Measurements from ENCODE around the gene LRP11.
A peak's percentile ranks its signal among the peaks of the same experiment; 100 is the strongest.
"Not testable (repeated sequence)": the region's sequence is repeated elsewhere in the genome, so short reads cannot be mapped to it uniquely, and the experiment has no call there.

Gene LRP11

DNA sequence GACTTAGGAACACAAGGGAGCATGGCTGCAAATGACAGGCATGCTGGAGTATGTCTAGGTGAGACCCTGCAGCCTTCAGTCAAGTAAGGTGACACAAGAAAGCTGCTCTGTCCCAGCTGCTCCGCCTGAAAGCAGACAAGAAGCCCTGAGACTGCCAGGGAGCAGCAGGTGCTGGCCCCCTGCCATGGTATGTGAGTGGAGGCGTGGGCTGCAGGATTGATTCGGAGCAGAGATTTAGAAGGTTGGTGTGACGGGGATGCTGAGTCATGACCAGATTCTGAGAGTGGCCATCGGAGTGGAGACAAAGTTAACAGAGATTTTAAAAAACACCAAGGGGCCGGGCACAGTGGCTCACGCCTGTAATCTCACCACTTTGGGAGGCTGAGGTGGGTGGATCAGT lies 17.8 kb downstream of the LRP11 start:
- peak; percentile 27 for DNase-seq

DNA sequence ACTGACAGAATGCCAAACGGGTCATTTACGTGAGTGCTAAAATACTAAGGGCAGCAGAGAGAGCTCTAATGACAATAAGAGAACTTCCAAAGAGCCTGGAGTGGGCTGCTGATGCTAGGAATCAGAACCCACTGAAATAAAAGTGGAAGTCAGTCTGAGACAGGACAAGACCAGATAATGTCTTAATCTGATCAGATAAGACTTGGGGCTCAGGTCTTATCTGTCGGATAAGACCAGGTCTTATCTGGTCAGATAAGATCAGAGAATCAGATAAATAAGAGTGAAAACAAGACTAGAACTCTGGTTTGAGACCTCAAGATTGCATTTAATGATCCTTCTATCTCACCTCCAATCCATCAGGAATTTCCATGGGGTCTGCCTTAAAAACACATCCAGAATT lies 18.6 kb downstream of the LRP11 start:
- no peak for DNase-seq

DNA sequence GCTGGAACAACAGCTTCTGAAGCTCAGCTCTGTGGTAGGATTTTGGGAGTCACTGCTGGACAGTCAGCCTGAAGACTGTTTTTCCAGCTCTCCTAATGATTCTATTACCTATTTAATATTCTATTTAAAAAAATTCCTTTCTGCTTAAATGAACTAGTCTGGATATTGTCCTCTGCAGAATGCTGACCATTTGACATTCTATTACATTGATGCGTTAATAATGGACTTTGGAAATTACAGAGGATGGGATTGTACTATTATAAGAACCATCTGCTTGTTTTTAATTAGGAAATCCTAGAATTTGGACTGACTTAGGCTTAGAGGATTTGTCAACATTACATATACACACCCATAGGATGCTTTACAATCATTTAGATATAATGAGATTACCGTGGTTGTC lies 19.7 kb downstream of the LRP11 start:
- DNase-seq, result no peak

DNA sequence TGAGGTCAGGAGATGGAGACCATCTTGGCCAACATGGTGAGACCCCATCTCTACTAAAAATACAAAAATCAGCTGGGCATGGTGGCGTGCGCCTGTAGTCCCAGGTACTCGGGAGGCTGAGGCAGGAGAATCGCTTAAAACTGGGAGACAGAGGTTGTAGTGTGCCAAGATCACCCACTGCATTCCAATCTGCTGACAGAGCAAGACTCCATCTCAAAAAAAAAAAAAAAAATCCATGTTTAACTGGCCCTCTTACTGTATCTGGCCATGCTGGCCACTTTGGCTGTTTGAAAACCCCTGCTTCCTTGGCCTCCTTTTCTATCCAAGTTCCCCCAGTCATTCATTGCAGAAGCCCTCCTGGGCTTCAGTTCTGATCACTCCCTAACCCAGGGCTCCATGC lies 20.1 kb downstream of the LRP11 start:
- DNase-seq, result not testable (repeated sequence)

DNA sequence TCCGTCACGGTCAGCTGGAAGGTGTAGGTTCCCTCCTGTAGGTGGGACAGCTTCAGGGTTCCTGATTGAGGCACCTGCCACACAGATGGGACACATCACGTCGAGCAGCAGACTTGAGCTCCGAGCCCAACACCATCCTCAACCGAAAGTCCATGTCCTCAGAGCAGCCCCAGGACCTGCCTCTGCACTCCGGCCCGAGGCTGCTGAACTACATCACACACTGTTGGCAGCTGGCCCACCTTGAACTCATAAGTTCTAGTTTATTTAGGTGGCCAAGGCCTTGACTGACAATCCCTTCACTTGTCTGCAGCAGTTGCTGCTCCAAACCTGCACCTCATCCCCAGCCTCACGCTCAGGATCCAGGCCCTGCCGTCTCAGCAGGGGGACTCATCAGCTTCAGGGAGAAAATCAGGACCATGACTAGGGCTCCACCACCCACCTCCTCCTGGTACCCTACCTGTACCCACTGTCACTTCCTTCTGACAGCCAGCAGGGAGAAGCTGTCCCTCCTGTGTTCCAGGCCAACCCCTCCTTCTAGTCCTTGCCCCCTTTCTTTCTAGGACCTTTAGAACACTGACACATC lies 21.0 kb downstream of the LRP11 start:
- DNase-seq, result no peak

DNA sequence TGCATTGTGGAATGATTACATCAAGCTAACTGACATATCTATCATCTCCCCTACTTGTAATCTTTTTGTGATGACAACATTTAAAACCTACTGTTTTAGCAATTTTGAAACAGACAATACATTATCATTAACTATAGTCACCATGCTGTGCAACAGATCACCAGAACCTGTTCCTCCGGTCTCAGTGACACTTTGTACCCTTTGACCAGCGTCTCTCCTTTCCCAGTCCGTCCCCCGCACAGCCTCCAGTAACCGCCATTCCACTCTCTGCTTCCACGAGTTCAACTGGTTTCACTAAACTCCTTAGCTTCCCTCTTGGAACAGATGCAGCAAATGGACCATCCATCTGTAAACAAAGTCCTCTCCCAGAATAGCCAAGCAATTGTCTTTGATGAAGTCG lies 21.8 kb downstream of the LRP11 start:
- DNase-seq, result no peak

DNA sequence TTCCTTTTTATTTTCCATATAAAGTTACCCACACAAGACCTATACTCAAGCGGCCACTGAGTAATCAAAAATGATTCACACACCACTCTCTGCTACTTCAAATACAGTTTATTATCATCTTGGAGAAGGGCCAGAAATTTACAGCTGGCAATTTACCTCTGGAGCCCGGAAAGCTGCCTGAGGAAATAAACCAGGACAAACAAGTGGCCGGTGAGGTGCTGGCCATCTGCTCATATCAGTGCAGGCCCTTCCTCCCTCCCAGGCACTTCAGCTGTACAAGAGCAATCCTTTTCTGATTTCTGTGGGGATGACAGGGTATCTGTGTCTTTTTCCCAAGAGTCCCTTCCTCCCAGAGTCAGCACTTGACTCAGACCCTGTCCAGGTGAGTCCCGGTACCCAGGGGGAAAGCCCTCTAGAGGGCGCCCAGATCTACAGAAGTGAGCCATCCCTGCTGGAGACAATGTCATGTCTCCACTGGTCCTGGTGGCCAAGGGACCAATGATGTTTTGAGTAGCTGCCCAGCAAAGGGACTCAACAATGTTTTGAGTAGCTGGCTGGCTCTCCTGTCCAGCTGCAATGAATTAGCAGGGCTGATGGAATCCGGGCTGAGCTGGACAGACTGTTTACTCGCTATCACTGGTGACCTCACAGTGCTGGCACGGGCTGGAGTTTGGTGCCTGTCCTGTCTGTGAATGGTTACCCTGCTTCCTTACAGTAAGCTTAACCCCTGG lies 23.6 kb downstream of the LRP11 start:
- DNase-seq, result peak; percentile 46

DNA sequence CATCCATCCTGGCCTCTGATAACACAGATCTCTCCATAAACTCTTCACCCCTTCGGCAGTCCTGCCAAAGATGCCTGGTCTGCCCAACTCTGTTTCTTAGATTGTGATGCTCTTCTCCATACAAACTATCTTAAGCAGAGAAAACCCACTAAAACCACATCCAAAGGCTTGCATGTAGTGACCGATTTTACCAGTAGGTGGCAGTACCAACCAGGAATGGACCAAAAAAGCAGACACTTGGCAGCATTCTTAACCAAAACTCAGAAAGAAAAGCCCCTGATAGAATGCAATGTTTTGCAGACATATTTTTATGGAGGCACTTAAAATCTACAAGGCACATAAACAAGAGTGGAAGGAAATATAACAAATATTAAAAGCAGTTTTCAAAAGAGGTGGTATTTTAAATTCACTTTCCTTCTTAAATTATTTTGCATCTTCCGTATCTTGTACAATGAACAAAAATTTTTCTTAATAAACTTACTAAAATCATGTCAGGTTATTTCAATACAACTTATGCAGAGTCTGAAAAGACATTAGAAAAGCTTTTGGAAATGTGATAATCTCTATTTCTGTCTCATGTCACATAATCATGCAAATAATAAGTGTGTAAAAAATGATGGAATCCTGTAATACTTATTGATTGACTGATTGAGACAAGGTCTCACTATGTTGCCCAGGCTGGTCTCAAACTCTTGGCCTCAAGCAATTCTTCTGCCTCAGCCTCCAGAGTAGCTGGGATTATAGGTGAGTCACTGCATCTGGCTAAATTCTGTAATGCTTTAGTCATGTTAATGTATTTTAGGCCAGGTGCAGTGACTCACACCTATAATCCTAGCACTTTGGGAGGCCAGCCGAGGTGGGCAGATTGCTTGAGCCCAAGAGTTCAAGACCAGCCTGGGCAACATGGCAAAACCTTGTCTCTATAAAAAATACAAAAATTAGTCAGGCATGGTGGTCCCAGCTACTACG lies 29.4 kb downstream of the LRP11 start:
- DNase-seq, result peak; percentile 21

DNA sequence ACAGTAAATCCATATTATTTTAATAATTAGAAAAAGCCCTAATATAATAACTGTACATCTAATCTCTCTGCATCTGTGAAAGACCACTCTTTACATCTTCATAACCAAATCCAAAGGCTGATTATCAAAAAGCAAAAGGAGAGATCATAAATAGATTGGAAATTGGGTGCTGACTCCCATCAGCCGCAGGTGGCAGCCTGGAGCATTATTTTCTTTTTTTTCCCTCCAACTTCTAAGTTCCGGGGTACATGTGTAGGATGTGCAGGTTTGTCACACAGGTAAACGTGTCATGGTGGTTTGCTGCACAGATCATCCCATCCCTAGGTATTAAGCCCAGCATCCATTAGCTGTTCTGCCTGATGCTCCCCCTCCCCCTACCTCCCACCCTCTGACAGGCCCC lies 30.5 kb downstream of the LRP11 start:
- no peak for DNase-seq

DNA sequence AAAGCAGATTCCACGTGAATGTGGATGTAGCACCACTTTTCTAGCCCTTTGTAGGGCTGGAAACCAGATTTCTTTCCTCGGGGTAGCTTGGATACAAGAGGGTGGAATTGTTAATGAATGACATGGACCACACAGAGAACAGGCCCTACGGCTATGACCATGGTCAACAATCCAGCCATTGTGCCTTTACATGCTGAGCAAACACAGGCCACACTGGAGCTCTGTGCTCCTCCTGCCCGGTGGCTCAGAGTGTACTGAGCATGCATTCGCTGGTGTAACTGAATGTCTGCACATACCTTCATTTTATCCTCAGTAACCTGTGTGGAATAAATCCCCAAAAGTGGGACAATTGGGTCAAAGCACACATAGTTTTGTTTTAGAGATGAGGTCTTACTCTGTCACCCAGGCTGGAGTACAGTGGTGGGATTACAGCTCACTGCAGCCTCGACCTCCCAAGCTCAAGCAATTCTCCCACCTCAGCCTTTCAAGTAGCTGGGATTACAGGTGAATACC lies 32.8 kb downstream of the LRP11 start:
- DNase-seq, result no peak

DNA sequence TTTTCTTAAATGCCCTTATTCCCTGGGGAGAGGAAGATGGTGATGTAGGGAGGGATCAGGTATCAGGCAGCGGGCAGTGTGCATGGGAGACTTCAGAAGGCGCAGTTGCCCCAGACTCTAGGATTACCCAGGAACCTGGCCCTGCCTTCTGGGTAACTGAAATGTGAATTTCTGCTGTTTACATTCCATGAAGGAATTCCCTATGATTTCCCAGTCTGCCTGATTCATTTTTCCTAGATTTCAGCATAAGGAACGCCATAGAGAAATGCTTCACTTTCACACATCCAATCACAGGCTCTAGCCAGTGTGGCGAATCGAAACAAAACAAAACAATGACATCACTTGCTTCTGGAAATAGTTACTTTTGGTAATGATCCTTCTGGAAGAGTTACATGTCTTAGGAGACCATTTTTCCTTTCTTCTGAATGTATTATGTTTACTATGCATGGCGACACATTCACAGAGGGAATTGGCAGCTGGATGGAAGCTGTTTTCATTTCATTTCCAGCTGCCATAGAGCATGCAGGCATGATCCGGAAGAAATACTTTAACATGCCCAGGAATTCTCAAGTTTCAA lies 33.3 kb downstream of the LRP11 start:
- DNase-seq, result no peak

DNA sequence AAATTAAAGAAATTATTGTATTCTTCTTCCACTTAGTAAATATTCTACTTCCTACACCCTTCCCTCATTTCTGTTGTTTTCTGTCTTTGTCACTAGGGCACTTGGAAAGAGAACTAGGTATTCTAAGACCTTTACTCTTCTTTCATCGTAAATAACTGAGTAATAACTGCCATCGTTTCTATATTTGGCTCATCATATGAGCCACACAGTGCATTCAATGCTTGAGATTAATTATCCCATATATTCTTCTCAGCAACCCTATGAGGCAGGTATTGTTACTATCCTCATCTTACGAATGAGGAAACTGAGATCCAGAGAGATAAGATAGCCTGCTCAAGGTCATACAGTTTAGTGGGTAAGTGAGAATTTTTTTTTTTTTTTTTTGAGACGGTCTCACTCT lies 38.9 kb downstream of the LRP11 start:
- DNase-seq, result no peak

DNA sequence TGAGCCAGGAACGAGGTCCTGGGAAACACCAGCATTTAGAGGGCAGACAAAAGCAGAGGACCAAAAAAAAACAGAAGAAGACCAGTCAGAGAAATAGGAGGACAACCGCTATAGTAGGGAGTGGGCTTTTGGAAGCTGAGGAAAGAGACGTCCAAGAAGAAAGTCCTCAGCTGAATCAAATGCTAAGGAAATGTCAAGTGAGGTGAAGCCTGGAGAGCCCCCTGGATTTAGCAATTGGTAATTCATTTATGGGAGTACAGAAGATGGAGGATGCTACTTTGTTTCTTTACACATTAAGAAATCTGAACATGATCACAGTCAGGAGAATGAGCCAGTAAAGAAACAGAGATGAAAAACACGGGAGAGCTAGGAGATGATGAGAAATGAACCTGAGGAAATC lies 41.1 kb downstream of the LRP11 start:
- DNase-seq, result no peak

DNA sequence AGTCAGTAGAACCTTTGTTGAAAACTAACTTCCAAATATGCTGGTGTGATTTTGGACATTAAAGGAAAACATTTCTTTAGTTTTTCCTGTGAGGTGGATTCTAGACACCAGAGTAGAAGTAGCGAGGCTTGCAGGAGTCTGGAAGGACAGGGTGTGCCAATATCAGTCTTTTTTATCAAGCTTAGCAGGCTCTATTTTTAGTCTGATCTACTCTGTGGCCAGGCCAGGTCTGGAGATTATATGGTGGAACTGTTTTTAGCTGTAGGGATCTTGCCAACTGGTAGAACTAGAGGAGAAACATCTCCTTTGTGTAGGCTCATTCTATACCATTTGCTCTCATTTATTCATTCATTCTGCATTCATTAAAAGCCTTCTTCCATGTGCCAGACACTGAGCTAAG lies 42.7 kb downstream of the LRP11 start:
- no peak for DNase-seq

DNA sequence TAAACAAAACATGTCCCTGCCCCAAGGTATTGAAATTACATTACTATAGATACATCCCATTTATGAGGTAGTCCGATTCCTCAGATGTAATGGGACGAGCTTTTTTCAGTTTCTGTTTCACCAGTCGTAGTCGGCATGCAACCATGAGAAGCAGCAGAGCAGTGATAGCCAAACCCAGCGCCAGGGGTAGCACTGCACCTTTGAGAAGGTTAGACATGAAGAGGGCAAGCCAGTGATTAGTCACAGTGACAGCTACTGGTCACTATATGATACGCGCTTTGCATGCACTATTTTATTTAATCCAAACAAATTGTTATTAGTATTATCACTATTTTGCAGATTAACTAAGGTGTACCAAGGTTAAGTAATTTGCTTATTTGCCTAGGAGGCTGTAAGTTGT lies 43.7 kb downstream of the LRP11 start:
- no peak for DNase-seq

DNA sequence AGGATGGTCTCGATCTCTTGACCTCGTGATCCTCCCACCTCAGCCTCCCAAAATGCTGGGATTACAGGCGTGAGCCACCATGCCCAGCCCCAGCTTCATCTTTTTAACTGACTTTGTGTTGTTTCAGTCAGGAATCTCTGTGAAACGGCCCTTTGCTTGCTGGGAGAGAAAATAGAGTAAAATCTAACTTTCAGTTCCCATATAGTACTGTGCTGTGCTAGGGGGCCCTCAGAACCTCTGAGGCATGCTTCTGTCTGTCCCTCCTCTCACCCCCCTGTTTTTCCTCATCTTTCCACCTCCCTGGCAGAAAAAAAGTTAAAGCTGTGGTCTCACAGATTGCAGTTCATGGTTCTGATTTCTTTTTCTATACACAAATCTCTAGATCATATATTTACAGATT lies 48.4 kb downstream of the LRP11 start:
- DNase-seq, result no peak

DNA sequence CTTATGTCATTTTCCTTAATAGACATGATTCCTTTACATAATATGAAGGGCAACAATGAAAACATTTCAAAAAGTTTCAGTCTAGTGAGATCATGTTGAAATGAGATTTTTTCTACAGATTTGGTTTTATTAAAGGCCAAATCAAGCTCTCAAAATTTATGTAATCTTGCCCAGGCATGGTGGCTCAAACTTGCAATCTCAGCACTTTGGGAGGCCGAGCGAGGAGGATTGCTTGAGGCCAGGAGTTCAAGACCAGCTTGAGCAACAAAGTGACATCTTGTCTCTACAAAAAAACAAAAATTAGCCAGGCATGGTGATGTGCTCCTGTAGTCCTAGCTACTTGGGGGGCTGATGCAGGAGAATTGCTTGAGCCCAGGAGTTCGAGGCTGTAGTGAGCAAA lies 50.8 kb downstream of the LRP11 start:
- no peak for DNase-seq

DNA sequence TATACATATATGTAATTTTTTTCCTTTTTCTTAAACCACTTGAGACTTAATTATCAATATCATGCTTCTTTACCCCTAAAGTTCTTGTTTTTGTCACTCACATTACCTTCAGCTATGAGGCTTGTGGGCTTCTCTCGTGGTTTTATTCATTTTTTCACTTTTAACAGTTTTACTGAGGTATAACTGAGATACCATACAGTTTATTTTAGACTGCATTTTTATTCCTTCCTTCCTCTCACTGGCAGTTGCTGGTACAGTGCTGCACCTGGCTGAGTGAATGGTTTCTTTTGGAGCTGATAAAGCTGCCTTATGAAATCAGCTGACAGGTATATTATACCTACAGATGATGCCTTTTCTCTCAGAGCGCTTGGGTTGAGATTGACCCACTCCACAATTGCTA lies 54.4 kb downstream of the LRP11 start:
- DNase-seq, result no peak

DNA sequence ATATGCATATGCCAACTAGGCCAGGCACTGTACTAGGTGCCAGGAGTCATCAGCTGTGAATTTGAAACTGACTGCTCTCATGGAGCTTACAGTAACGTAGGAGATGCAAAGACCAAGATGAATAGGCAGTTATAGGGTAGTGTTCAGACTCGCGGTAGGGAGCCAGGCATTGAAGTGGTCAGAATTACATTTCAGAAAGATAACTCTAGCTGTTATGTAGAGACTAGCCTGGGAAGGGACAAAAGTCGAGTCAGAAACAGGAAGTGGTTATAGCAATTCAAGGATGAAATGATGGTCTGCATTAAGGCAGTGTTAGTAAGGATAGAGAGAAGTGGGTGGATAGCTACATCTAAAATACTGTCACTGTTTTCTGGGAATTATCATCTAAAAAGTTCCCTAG lies 58.0 kb downstream of the LRP11 start:
- DNase-seq, result no peak

DNA sequence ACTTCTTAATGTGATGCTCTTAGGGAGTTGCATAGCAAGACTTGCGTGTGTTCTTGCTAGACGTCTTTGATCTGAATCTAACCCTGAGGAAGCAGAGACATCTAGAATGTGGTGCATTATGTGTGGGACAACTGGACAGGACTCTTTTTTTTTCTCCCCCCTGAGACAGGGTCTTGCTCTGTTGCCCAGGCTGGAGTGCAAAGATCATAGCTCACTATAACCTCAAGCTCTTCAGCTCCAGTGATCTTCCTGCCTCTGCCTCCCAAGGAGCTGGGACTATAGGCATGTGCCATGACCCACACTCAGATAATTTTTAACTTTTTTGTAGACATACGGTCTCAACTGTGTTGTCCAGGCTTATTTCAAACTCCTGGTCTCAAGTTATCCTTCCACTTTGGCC lies 80.6 kb downstream of the LRP11 start:
- no peak for DNase-seq

DNA sequence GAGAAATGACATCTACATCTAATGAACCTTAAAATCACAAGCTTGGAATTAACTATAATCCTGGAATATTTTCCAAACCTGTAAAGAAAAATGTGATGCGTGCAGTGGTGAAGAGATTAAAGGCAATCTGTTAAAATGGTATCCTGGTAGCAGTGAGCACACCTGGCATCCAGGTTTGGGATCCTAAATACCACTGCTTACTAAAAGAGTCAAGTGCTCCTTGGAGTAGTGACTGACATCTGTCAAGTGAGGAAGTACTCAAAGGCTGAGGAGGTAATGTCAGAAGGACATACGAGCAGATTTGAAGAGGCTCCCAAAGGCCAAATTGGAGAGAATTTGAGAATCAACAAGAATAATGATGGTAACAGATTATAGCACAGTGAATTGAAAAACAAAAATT lies 81.8 kb downstream of the LRP11 start:
- DNase-seq, result no peak

DNA sequence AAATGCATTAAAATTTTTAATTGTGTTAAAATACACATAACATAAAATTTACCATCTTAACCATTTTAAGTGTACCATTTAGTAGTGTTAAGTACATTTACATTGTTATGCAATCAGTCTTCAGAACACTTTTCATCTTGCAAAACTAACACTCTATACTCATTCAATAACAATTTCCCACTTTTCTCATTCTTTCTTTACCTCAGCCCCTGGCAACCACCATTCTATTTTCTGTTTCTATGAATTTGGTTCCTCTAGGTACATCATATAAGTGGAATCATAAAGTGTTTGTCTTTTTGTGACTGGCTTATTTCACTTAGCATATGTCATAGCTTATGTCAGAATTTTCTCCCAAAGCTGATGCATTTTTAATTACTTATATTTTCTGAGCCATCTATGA lies 82.4 kb downstream of the LRP11 start:
- no peak for DNase-seq

DNA sequence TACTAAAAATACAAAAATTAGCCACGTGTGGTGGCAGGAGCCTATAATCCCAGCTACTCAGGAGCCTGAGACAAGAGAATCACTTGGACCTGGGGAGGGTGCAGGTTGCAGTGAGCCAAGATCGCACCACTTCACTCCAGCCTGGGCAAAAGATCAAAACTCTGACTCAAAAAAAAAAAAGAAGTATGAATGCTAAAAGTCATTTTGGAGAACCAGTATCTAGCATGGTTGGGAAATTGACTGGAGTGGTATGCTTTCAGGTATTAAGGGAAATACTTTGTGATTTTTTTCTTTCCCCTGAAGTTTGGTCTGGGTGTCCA lies 84.6 kb downstream of the LRP11 start:
- no peak for DNase-seq

DNA sequence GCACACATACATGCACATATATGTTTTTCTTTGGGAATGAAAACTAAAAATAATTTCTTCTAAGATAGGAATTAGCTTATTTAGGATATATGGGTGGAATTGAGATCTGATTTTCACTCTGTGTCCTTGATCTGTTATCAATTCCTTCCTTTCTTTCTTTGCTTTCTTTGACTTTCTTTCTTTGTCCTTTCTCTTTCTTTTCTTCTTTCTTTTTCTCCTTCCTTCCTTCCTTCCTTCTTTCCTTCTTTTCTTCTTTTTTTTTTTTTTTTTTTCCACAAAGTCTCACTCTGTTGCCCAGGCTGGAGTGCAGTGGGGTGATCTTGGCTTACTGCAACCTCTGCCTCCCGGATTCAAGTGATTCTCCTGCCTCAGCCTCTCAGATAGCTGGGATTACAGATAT lies 86.5 kb downstream of the LRP11 start:
- no peak for DNase-seq
